ENCODE results near the gene PRXL2C. TPM values are rescaled to one million over a fixed set of nuclear protein-coding genes. Genes with fewer than 3 reads are reported as not detected.

Gene PRXL2C
- total RNA-seq, 1 experiment from 2014 or later: 8.5 TPM

DNA sequence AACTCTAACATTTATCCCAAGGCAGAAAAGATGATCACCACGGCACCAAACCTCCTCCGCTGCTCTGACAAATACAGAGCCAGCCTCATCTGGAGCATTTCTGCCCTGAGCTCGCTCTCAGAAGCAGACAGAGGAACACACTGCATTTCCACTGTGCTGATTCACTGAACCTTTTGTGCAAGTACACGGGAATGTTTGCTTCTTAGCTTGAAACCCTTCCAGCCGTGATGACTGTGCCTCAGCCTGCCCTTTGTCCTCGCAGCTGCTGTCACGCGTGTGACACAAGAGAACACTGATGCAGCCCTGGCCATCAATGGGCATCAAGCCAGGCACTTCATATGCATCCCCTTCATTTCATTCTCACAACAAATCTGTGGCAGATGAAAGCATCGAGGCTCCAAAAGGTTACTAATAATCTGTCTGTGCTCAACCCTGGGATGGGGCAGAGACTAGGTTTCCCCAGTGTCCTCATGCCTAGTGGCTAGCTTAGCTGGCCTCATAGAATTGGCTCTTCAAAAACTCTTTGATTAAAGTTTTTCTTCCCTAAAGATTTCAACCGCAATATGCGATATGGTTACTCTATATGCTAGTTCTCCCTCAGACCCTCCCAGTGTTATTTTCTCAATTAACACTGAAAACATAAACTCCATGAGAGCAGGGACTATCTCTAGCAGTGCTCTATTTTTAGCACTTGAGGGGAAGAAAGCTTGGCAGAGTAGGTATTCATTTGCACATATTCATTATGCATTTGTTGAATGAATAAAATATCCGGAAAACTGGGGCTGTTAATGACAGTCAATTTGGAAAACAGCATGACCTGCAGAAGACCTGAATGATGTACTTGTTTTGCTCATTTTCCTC is 42.8 kb downstream of the PRXL2C start:
- Histone ChIP-seq H3K4me3 (peak overlapping the region; percentile 18; the same call in 1 of the 2 replicates), H3K9me3 (ENCODE audit: insufficient read depth, low read depth) (no peaks in the 10 kb centered on the region), H2AFZ (0 out of 2 replicates have a peak overlapping the region, but pooled peaks have one; percentile 15), H3K79me2 (ENCODE audit: low read depth) (peaks cover 86% of the 10 kb centered on the region), H3F3A (ENCODE audit: insufficient read depth, low read depth) (peaks cover 15% of the 10 kb centered on the region), H3K9me2 (ENCODE audit: insufficient read depth) (no peaks in the 10 kb centered on the region), H3K36me3 (ENCODE audit: low read depth) (0 out of 2 replicates have a peak, but pooled peaks cover 2% of the 10 kb centered on the region), H3K4me1 (replicated peaks; ENCODE audit: insufficient read depth) (peaks cover 26% of the 10 kb centered on the region), H4K20me1 (ENCODE audit: insufficient read depth) (peaks cover 1% of the 10 kb centered on the region), H3K27me3 (ENCODE audit: insufficient read depth, low read depth) (no peaks in the 10 kb centered on the region), H3K27ac (peak overlapping the region; percentile 32; the same call in 1 of the 2 replicates), H3K4me2 (peak overlapping the region; percentile 62)
- TF ChIP-seq, protein P1, sequence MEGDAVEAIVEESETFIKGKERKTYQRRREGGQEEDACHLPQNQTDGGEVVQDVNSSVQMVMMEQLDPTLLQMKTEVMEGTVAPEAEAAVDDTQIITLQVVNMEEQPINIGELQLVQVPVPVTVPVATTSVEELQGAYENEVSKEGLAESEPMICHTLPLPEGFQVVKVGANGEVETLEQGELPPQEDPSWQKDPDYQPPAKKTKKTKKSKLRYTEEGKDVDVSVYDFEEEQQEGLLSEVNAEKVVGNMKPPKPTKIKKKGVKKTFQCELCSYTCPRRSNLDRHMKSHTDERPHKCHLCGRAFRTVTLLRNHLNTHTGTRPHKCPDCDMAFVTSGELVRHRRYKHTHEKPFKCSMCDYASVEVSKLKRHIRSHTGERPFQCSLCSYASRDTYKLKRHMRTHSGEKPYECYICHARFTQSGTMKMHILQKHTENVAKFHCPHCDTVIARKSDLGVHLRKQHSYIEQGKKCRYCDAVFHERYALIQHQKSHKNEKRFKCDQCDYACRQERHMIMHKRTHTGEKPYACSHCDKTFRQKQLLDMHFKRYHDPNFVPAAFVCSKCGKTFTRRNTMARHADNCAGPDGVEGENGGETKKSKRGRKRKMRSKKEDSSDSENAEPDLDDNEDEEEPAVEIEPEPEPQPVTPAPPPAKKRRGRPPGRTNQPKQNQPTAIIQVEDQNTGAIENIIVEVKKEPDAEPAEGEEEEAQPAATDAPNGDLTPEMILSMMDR (conservative IDR thresholded peaks at IDR 0.05): no peak
- no peak for TF ChIP-seq EZH2 (IDR thresholded peaks at IDR 0.05; ENCODE audit: low read depth)
- ChIA-PET CTCF (interaction anchor here (0.5 to 0.6 kb wide), 3 partner anchors 10 to 285 kb away, joined by 3 to 7 read pairs (median 4); no protein-coding TSS in a partner anchor), POLR2A (ENCODE audit: unreplicated experiment) (interaction anchor here (0.6 kb wide), 1 partner anchor 15 kb away, joined by 3 read pairs; no protein-coding TSS in a partner anchor)
- no TSS peak for BruUV-seq (replicated peaks)
- DNase-seq: peak; percentile 49 to 73
- intact Hi-C loops (cut with micrococcal nuclease; ENCODE audit: unreplicated experiment): no loop called here

DNA sequence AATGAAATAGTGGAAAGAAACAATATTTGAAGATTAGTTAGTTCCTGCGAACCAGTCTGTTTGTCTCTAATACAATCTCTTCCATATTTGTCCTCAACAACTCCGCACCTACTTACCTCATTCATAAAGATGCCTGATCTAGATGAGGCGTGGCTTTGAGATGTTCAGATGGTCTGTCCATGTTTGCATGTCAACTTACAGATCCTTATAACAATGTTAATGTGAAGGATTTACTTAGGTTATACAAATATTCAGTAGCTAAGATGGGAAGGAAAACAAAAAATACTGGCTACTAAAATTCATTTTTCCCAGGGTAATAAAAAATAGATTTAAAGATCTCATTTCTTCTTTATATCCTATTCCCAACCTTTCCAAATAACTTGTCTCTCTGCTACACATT is 43.8 kb downstream of the PRXL2C start:
- no peaks in the 10 kb centered on the region for H4K20me1 ChIP-seq (ENCODE audit: insufficient read depth)
- no peaks in the 10 kb centered on the region for H3K9me3 ChIP-seq (ENCODE audit: insufficient read depth, low read depth)
- H3K4me3 ChIP-seq: no peak overlapping the region
- H3K4me2 ChIP-seq: no peak overlapping the region
- H3K27ac ChIP-seq: 0 out of 2 replicates have a peak overlapping the region, but pooled peaks have one; percentile 32
- no peak for TF ChIP-seq EZH2 (IDR thresholded peaks at IDR 0.05; ENCODE audit: low read depth)
- TF ChIP-seq, protein P1 (conservative IDR thresholded peaks at IDR 0.05): no peak
- intact Hi-C loops (cut with micrococcal nuclease; ENCODE audit: unreplicated experiment): no loop called here
- DNase-seq: no peak
- BruUV-seq (replicated peaks): no TSS peak
- no peaks in the 10 kb centered on the region for H3K27me3 ChIP-seq (ENCODE audit: insufficient read depth, low read depth)
- H3F3A ChIP-seq (ENCODE audit: insufficient read depth, low read depth): peaks cover 15% of the 10 kb centered on the region
- POLR2A ChIA-PET (ENCODE audit: unreplicated experiment): no interaction called here
- H3K4me1 ChIP-seq (replicated peaks; ENCODE audit: insufficient read depth): peaks cover 24% of the 10 kb centered on the region
- H3K9me2 ChIP-seq (ENCODE audit: insufficient read depth): no peaks in the 10 kb centered on the region
- H3K36me3 ChIP-seq (ENCODE audit: low read depth): no peaks in the 10 kb centered on the region
- no peak overlapping the region for H2AFZ ChIP-seq
- H3K79me2 ChIP-seq (ENCODE audit: low read depth): peaks cover 78% of the 10 kb centered on the region
- CTCF ChIA-PET: no interaction called here

DNA sequence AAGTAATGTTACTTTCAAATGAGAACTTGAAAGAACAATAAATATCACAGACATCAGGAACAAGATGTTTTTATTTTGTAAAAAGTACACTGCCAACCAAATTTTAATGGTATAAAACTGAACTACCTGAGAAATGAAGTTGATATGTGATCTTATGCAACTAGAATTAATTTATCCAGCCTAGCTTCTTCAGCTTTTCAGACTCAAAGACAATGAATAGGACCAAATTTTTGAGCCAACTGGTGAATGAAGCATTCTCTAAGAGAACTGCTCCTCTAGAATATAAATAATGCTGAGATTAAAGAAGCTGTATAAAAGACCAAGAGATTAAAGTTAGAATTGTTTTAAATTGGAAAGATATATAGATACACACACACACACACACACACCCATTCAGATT is 45.4 kb downstream of the PRXL2C start:
- Histone ChIP-seq H3K79me2 (ENCODE audit: low read depth) (peaks cover 72% of the 10 kb centered on the region), H3K9me3 (ENCODE audit: insufficient read depth, low read depth) (no peaks in the 10 kb centered on the region), H3K27ac (no peak overlapping the region), H3K4me2 (no peak overlapping the region), H3K9me2 (ENCODE audit: insufficient read depth) (no peaks in the 10 kb centered on the region), H4K20me1 (ENCODE audit: insufficient read depth) (no peaks in the 10 kb centered on the region), H3K4me1 (replicated peaks; ENCODE audit: insufficient read depth) (peaks cover 19% of the 10 kb centered on the region), H3F3A (ENCODE audit: insufficient read depth, low read depth) (peaks cover 9% of the 10 kb centered on the region), H3K27me3 (ENCODE audit: insufficient read depth, low read depth) (no peaks in the 10 kb centered on the region), H3K4me3 (no peak overlapping the region), H2AFZ (no peak overlapping the region), H3K36me3 (ENCODE audit: low read depth) (no peaks in the 10 kb centered on the region)
- TF ChIP-seq, protein P1 (conservative IDR thresholded peaks at IDR 0.05): no peak
- no peak for TF ChIP-seq EZH2 (IDR thresholded peaks at IDR 0.05; ENCODE audit: low read depth)
- no peak for DNase-seq
- BruUV-seq (replicated peaks): no TSS peak
- intact Hi-C loops (cut with micrococcal nuclease; ENCODE audit: unreplicated experiment): no loop called here
- CTCF ChIA-PET: no interaction called here
- POLR2A ChIA-PET (ENCODE audit: unreplicated experiment): interaction anchor here (0.8 kb wide), 1 partner anchor 45 kb away, joined by 5 read pairs; no protein-coding TSS in a partner anchor
